Panc1 (cell line): Measurements from ENCODE around the gene RNASET2. TPM values are rescaled to one million over a fixed set of nuclear protein-coding genes. Genes with fewer than 3 reads are reported as not detected.

Experiments used
- ATAC-seq: fragments of 200-7000 bp; cut with Tn5 transposase; 2 replicates; pipeline ENCODE4 v1.9.1; 2020; ENCODE audit warnings: mild to moderate bottlenecking, moderate library complexity
- BruUV-seq: library from RNA; stranded (reverse); fragments of 400-500 nt; replicated peaks from 2 replicates; lab custom pipeline; 2021; lab: Mats Ljungman, UMichigan
- CTCF ChIA-PET: fragments of 300-600 bp; sonication (Branson Sonifier 250); formaldehyde crosslinking; loops from one replicate; lab custom pipeline; 2022; ENCODE audit warnings: antibody characterized with exemption; lab: Charles Lee
- POLR2A ChIA-PET: fragments of 300-600 bp; sonication (Branson Sonifier 250); formaldehyde crosslinking; loops from one replicate; lab custom pipeline; 2022; ENCODE audit warnings: antibody characterized with exemption; lab: Charles Lee
- DNase-seq: peaks from one replicate; pipeline ENCODE4 v3.0.0-alpha.2; 2010; ENCODE audit warnings: low read depth, low spot score
- H3K27ac ChIP-seq: 2 replicates; pipeline ENCODE4 v1.5.1; 2011; ENCODE audit warnings: mild to moderate bottlenecking, low read length, inconsistent platforms
- H3K27me3 ChIP-seq: fragments of 200-500 bp; sonication (Bioruptor generic); 2 replicates; pipeline ENCODE4 v1.6.0; 2014; ENCODE audit warnings: low read length, inconsistent platforms; ENCODE audit not compliant: control insufficient read depth, insufficient read depth
- H3K36me3 ChIP-seq: fragments of 200-500 bp; sonication (Bioruptor generic); 2 replicates; pipeline ENCODE4 v1.5.1; 2014; ENCODE audit warnings: inconsistent platforms, mild to moderate bottlenecking, low read length, moderate library complexity; ENCODE audit not compliant: control insufficient read depth, insufficient read depth
- H3K4me1 ChIP-seq: 2 replicates; pipeline ENCODE4 v1.5.1; 2011; ENCODE audit warnings: inconsistent platforms, mild to moderate bottlenecking, low read length, moderate library complexity; ENCODE audit not compliant: control insufficient read depth, insufficient read depth
- H3K4me3 ChIP-seq, 2 experiments: 2 replicates each; pipeline ENCODE4 v1.5.1; 2011 to 2012; ENCODE audit warnings: low read depth in 2 of 2, low read length in 2 of 2, mild to moderate bottlenecking in 2 of 2, inconsistent platforms in 1 of 2, moderate library complexity in 1 of 2
- H3K9me3 ChIP-seq: fragments of 200-500 bp; sonication (Bioruptor generic); 2 replicates; pipeline ENCODE4 v1.5.1; 2014; ENCODE audit warnings: low read depth, mild to moderate bottlenecking, inconsistent platforms, low read length, moderate library complexity; ENCODE audit not compliant: control insufficient read depth, insufficient read depth
- POLR2AphosphoS5 ChIP-seq: IDR thresholded peaks from 2 replicates; pipeline ENCODE4 v1.6.1; 2012; ENCODE audit warnings: mild to moderate bottlenecking, low read depth, low read length, moderate library complexity
- SIN3A ChIP-seq: IDR thresholded peaks from 2 replicates; pipeline ENCODE4 v1.6.1; 2012; ENCODE audit warnings: low read depth, mild to moderate bottlenecking, low read length, moderate library complexity, borderline replicate concordance; ENCODE audit not compliant: insufficient read depth
- TCF7L2 ChIP-seq: IDR thresholded peaks from 2 replicates; pipeline ENCODE4 v1.6.1; 2011; ENCODE audit warnings: mild to moderate bottlenecking, low read depth, low read length, inconsistent platforms
- in situ Hi-C: cut with HindIII; loops from 2 replicates; pipeline ENCODE4 v1.10.0; 2016; ENCODE audit warnings: low sequenced_read_pairs, low pct_unique_long_range_greater_than_20kb
- intact Hi-C: fragments of 100-400 bp; cut with micrococcal nuclease; formaldehyde crosslinking; loops from one replicate; pipeline ENCODE4 v1.10.0; 2022; ENCODE audit not compliant: unreplicated experiment
- total RNA-seq: library from RNA; stranded (reverse); gene quantifications from one replicate; pipeline ENCODE4 v1.2.1, GENCODE V29; 2021; ENCODE audit not compliant: unreplicated experiment
- TF ChIP-seq, protein P1 (sequence below), 2 experiments: IDR thresholded peaks; 2 replicates each; pipeline ENCODE4 v1.6.1; 2011 to 2012; ENCODE audit warnings: low read depth in 2 of 2, control low read depth in 1 of 2, low read length in 1 of 2, mild to moderate bottlenecking in 1 of 2, moderate library complexity in 1 of 2; ENCODE audit not compliant: insufficient read depth in 1 of 2
- TF ChIP-seq, protein P2 (sequence below): fragments of 450-650 bp; IDR thresholded peaks from 2 replicates; pipeline ENCODE4 v1.5.1; 2017; ENCODE audit warnings: mild to moderate bottlenecking

Gene RNASET2
- total RNA-seq, 1 experiment from 2014 or later: 9.7 TPM

DNA sequence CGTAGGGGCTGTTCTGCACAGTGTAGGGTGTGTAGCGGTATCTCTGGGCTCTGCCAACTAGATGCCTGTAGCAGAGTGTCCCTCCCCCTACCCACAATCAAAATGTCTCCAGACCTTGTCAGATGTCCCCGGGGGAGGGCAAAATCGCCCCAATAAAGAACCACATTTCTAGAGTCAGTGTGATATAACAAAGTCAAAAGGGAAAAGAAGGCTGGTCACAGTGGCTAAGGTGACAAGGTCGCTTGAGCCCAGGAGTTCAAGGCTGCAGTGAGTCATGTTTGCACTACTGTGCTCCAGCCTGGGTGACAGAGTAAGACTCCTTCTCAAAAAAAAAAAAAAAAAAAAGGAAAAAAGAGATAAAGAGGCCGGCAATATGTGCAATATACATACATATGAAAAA lies 31.1 kb upstream of the RNASET2 start:
- intact Hi-C loops: no loop called here

DNA sequence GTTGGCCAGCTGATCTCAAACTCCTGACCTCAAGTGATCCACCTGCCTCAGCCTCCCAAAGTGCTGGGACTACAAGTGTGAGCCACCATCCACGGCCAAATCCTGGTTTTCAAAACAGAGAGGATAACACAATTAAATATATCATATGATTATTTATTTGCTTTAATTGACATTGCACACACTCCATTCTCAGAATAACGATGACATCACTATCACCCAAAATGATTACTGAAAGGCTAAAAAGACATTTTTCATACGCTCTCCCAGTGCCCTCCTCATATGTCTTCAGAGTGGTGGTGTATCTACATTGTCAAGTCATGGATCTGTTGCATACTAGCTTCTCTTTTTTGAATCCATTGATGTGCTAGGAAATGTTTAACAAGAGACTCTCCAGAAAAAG lies 24.4 kb upstream of the RNASET2 start:
- Histone ChIP-seq H3K36me3 (no peaks in the 10 kb centered on the region), H3K4me3 (no peak overlapping the region), H3K27ac (no peak overlapping the region), H3K4me1 (no peaks in the 10 kb centered on the region), H3K27me3 (no peaks in the 10 kb centered on the region), H3K9me3 (no peaks in the 10 kb centered on the region)
- TF ChIP-seq, protein P1, sequence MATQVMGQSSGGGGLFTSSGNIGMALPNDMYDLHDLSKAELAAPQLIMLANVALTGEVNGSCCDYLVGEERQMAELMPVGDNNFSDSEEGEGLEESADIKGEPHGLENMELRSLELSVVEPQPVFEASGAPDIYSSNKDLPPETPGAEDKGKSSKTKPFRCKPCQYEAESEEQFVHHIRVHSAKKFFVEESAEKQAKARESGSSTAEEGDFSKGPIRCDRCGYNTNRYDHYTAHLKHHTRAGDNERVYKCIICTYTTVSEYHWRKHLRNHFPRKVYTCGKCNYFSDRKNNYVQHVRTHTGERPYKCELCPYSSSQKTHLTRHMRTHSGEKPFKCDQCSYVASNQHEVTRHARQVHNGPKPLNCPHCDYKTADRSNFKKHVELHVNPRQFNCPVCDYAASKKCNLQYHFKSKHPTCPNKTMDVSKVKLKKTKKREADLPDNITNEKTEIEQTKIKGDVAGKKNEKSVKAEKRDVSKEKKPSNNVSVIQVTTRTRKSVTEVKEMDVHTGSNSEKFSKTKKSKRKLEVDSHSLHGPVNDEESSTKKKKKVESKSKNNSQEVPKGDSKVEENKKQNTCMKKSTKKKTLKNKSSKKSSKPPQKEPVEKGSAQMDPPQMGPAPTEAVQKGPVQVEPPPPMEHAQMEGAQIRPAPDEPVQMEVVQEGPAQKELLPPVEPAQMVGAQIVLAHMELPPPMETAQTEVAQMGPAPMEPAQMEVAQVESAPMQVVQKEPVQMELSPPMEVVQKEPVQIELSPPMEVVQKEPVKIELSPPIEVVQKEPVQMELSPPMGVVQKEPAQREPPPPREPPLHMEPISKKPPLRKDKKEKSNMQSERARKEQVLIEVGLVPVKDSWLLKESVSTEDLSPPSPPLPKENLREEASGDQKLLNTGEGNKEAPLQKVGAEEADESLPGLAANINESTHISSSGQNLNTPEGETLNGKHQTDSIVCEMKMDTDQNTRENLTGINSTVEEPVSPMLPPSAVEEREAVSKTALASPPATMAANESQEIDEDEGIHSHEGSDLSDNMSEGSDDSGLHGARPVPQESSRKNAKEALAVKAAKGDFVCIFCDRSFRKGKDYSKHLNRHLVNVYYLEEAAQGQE (IDR thresholded peaks at IDR 0.05; ENCODE audit: insufficient read depth in 1 of 2, low read depth in 2 of 2, low read length in 1 of 2): no peak
- TF ChIP-seq SIN3A (no peak), POLR2AphosphoS5 (no peak), TCF7L2 (no peak)
- TF ChIP-seq, protein P2, sequence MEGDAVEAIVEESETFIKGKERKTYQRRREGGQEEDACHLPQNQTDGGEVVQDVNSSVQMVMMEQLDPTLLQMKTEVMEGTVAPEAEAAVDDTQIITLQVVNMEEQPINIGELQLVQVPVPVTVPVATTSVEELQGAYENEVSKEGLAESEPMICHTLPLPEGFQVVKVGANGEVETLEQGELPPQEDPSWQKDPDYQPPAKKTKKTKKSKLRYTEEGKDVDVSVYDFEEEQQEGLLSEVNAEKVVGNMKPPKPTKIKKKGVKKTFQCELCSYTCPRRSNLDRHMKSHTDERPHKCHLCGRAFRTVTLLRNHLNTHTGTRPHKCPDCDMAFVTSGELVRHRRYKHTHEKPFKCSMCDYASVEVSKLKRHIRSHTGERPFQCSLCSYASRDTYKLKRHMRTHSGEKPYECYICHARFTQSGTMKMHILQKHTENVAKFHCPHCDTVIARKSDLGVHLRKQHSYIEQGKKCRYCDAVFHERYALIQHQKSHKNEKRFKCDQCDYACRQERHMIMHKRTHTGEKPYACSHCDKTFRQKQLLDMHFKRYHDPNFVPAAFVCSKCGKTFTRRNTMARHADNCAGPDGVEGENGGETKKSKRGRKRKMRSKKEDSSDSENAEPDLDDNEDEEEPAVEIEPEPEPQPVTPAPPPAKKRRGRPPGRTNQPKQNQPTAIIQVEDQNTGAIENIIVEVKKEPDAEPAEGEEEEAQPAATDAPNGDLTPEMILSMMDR: no peak
- intact Hi-C loops (no loop called here), in situ Hi-C loops (no loop called here)
- ChIA-PET CTCF (interaction anchor here (0.7 kb wide), 1 partner anchor 9 kb away, joined by 3 read pairs; no protein-coding TSS in a partner anchor), POLR2A (interaction anchor here (0.7 kb wide), 1 partner anchor 19 kb away, joined by 3 read pairs; no protein-coding TSS in a partner anchor)
- DNase-seq: no peak
- no peak for ATAC-seq
- no TSS peak for BruUV-seq

More for the DNA sequence above, 31.1 kb upstream of the RNASET2 start:
- Histone ChIP-seq H3K36me3 (no peaks in the 10 kb centered on the region), H3K4me1 (no peaks in the 10 kb centered on the region), H3K9me3 (no peaks in the 10 kb centered on the region), H3K27ac (no peak overlapping the region), H3K4me3 (no peak overlapping the region), H3K27me3 (no peaks in the 10 kb centered on the region)
- ATAC-seq (no peak), DNase-seq (no peak)
- no TSS peak for BruUV-seq
- no peak for TF ChIP-seq POLR2AphosphoS5
- TF ChIP-seq, protein P2: no peak
- no peak for TF ChIP-seq SIN3A
- TF ChIP-seq, protein P1 (IDR thresholded peaks at IDR 0.05; ENCODE audit: insufficient read depth in 1 of 2, low read depth in 2 of 2, low read length in 1 of 2): no peak
- no peak for TF ChIP-seq TCF7L2
- ChIA-PET CTCF (no interaction called here), POLR2A (no interaction called here)
- in situ Hi-C loops: no loop called here
